GM19463 (cell line): ENCODE data around the gene OGFOD2.

ENCODE experiments used
- ATAC-seq: cut with Tn5 transposase; IDR thresholded peaks from one replicate; pipeline ENCODE4 v1.9.1; 2021; ENCODE audit warnings: mild to moderate bottlenecking, moderate library complexity; ENCODE audit not compliant: unreplicated experiment

OGFOD2 gene

DNA sequence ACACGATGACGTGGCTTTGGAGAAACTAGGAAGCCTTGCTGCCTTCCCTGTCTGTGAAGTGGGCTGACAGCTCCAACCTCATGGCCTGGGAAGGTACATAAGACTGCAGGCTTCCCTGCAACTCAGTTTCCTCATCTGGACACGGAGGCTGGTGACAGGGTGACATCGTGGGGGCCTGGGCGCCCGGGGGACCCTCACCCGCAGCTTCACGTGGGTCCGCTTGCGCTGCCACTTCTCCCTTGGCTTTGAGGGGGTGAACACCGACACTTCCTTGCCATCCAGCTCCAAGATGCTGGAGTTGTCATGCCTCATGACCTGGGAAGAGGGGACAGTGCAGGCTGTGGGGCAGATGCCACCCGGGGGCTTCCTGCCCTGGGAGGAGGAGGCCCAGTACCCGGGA, 13.0 kb downstream of the OGFOD2 start:
- ATAC-seq, result no peak

DNA sequence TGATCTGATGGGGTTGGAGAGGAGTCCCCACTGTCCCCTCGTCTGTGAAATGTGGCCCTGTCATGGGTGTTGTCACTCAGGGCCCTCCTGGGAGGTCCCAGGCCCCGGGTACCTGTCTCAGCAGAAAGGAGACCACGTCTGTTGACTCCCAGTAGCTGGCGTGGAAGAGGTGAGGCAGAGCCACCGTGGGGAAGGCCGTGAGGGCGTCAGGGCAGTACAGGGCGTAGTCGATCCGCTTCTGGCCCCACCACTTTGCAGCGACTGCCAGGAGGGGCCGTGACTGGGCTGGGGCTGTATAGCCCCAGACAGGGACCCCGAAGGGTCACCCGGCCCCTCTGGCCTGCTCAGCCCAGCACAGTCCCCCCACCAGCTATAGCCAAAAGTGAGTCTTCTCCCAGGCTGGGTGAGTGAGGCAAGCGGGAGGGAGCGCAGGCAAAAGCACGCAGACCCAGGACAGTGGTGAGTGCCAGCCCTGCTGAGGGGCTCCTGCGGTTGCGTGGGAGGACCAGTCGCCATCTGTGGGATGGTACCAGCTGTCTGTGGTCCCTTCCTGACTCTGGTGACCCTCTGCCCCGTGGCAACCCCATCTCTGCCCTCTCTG, 13.7 kb downstream of the OGFOD2 start:
- ATAC-seq, result no peak

DNA sequence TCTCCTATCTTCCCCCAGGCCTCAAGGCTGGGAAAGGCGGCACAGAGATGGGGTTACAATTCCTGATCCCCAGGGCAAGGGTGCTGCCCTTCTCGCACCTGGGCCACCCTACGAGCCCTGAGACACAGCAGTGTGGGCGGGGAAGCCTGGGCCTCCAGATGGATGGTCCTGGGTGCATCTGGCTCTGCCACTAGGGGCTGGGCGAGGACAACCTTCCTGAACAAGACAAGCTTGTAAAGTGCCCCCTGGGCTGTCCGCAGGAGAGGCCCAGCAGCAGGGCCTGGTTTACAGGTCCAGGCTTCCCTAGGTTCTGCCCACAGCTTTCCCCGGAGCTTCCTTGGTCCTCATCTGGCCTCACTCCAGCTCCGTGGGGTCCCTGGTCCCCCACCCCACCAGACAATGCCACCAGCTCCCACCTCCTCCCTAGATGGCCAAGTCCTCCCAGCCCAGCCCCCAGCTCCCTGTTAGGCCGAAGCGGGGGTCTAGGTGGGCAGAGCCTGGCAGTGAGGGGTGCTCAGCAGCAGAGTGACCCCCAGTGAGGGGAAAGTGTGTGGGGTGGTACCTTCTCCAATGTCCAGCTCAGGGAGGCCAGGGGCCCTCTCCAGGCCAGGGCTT, 14.3 kb downstream of the OGFOD2 start:
- no peak for ATAC-seq

DNA sequence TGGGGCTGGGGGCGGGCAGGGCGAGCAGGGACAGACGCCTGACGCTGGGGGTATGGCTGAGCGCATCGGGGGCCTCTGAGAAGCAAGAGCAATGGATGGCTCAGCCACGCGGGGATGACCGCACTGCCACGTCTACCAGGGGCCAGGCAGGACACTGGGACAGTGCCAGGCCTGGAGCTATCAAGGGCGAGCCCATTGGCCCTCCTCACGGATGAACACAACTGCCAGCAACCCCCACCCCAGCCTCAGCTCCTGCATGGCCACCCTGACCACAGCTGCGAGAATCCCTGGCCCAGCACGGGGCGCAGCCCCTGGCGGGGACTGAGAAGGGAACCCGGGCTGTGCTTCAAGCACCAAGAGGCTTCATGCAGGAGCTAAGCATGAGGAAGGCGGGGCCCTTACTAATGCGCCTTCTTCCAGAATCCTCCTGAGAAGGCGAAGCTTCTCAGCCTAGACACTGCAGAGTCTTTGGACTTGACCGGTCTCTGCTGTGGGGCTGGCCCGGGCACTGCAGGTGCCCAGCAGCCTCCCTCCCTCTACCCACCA, 14.9 kb downstream of the OGFOD2 start:
- ATAC-seq, result no peak

DNA sequence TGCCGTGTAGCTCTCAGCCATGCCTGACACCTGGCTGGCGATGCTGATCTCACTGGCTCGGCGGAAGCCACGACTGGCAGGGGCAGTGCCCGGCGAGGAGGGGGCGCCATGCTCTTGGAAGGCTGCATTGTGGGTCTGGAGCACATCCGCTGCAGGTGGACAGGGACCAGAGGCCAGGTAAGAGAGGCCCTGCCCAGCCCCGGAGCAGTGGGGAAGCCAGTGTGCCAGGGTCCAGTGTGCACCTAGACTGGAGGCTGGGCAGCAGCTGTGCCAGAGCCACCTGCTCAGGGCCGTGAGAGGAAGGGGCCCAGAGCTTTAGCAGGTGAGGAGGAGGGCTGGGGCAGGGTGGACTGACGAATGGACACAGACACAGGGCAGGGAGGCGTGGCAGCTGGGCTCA, 15.5 kb downstream of the OGFOD2 start:
- ATAC-seq, result no peak

DNA sequence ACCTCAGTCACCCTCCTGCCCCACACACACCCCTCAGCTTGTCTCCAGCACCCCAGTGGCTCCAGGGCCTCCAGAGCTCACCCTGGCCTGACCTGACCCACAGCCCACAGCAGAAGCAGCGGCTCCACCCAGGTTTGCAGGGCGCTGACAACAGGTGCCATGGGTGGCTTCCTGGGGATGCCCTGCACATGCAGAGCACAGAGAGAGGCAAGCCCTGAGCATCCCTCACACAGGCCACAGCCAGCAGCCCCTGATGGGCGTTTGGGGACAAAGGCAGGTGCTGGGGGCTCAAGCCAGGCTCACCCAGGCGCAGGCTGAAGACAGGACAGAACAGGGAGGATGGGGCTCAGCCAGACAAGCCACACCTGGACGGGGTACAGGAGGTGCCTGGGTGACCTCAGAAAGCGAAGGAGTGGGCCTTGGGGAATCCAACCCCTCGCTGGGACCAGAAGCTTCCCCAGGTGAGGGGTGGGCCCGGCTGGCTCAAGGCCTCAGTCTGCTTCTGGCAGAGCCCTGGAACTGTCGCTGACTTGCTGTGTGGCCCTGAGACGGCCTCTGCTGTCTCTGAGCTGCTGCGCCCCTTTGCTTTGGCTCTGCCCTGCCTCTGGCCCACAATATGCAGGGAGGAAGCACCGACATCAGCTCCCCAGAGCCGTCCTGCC, 16.0 kb downstream of the OGFOD2 start:
- no peak for ATAC-seq

DNA sequence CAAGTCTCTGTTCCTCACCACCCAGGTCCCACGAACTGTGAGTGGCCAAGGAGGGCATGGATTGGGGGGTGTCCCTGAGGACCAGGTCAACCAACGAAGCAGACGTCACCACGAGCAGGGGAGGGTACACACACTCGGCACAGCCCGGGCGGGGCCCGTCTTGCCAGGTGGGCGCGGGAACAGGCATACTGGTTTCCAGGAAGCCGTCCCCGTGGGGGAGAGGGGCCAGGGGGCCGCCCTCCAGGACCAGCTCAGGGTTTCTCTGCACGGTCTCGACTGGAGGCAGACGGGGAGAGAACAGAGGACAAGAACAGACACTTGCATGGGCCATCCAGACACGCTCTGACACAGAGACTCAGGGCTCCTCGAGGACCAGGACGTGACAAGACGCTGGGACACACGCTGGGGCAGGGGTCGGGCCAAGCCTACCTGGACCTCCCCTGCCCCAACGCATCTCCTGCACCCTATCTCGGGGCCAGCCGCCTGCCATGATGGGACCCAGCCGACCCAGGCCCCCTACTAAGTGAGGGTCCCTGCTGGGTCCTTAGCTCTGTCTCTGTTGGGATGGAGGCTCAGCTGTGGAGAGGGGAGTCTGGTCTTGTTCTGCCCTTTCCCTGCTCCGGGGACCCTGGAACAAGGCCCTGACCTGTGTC, 16.7 kb downstream of the OGFOD2 start:
- no peak for ATAC-seq

DNA sequence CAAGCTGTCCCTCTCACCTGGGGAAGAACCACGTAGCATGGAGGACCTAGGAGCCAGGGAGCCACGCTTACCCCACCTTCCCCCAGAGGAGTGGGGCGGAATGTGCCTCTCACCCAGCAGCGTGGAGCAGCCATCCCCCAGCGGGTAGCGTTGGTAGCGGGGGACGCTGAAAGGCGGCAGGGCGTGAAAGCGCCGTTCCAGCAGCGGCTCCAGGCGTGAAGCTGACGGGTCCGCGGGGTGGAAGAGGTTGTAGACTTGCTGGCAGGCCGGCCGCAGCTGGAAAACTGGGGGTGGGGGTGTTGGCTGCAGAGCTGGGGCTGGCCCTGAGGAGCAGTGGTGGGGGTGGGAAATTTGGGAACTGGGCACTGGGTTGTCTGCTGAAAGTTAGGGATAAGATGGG, 17.3 kb downstream of the OGFOD2 start:
- ATAC-seq, result no peak

DNA sequence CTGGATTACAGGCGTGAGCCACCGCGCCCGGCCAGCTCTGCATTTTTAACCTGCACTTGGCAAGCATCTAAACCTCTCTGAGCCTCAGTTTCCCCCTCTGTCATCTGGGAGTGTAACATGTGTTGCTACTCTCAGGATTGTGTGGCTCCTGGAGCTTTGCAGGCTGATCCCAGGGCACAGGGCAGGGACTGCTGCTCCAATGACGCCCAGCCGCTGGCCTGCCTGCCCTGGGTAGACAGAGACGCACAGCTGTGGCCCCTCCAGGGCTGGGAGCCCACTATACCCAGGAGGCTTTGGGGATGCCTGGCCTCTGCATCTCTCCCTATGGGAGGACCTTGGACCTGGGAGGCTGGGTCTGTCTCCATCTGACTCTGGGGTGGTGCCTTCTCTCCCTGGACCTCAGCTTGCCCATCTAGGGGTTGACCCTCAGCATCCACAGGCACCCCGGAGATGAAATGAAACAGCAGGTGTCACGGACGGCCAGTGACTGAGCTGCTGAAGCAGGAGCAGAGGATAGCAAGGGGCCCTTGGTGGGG, 19.2 kb downstream of the OGFOD2 start:
- ATAC-seq, result no peak

DNA sequence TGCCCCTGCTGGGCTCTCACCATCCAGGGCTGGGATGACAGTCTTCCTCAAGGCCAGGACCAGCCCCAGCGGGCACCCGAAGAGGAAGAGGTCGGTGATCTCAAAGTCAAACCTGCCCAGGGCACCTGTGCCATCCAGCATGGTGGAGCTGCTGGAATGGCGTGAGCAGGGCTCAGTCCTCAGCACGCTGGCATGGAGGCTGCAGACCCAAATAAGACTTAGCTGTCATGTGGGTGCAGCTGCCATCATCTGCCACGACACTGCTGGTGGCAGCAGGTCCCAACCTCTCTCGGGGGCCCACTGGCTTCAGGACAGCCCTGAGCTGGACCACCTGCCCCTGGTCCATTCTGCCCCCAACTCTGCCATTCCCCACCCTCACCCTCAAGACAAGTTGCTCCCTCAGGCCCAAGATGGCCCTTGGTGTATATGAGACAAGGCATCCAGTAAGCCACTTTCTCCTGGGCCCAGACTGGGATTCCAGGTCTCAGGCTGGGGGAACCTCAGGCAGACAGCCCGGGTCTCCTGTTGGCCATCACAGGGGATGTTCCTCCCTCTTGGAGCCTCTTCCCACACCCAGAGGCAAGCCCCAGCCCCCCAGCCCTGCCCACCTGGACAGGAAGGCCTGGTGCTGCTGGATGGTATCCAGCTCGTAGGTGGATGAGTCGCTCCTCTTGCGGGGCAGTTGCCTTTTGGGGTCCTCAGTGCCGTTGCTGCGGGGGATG, 19.9 kb downstream of the OGFOD2 start:
- ATAC-seq, result no peak

DNA sequence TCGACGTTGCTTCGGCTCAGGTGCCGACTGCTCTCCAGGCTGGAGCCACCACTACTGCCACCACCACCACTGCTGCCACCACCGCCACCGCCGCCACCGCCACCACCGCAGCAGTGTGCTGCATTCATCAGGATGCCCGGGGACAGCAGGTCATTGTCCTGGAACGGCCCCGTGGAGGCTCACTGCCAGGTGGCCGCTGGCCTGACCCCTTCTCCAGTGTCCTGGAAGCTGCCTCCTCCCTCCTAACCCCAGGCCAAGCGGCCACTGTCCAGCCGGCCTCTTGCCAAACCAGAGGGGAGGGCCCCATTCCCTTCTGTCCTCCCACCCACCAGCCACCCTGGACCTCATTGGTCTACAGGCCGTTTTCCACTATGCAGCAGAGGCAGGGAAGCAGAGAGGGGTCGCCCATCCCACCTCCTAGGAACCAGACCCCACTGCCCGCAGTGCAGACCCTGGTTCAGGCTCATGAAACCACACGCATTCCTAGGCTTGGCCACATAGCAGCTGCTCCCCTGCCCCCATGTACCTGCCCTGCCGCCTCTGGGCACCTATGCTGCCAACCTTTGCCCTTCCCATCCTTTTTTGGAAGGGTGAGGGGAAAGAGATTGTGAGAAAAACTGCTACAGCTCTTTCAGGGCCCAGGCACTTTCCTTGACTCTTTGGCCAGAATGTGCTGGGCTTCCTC, 20.6 kb downstream of the OGFOD2 start:
- ATAC-seq, result no peak

DNA sequence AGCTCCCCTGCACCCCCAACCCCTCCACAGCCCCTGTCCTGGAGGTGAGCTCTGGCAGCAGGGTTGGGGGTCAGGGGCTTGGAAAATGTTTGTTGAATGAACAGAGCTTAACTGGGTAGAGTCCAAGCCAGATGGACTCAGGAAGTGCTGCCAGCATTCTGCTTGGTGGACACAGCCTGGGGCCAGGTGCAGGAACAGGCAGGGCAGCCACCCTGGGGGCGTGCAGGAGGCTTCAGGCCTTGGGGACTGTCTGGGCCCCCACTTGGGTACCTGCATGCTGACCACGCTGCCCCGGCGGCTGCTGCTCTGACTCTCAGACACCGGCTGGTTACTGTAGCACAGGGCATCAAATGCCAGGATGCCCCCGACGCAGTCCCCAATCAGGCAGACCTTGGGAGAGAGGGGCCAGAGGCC, 21.2 kb downstream of the OGFOD2 start:
- no peak for ATAC-seq

DNA sequence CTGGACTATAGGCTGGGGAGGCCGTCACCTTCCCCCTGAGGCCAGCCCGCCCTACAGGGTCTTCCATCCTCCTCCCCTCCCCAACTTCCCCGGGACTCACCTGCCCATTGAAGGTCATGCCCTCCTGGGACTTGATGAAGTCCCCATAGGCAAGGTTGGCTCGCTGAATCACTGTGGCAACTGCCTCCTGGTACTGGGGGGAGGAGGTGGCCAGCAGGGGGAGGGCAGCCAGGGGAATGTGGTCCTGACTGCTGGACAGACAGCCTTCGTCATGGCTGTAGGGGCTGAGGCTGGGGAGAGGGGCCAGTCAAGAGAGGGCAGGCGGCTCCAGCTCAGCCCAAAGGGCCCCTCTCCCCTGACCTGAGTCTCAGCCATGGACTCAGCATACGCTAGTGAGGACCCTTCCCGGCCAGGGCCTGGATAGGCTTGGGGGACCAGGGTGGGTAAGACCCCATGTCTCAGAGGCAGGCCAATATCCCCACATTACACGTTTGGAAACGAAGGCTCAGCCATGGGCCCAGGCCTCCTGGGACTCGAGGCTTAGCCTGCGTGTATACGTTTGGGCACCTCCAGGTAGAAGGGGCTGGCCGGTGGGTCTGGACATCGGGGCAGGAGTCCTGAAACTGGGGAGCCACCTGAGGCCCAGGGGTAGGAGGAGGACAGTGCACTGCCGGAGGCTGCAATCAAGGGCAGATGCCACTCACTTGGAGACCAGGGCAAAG, 21.7 kb downstream of the OGFOD2 start:
- ATAC-seq, result no peak

DNA sequence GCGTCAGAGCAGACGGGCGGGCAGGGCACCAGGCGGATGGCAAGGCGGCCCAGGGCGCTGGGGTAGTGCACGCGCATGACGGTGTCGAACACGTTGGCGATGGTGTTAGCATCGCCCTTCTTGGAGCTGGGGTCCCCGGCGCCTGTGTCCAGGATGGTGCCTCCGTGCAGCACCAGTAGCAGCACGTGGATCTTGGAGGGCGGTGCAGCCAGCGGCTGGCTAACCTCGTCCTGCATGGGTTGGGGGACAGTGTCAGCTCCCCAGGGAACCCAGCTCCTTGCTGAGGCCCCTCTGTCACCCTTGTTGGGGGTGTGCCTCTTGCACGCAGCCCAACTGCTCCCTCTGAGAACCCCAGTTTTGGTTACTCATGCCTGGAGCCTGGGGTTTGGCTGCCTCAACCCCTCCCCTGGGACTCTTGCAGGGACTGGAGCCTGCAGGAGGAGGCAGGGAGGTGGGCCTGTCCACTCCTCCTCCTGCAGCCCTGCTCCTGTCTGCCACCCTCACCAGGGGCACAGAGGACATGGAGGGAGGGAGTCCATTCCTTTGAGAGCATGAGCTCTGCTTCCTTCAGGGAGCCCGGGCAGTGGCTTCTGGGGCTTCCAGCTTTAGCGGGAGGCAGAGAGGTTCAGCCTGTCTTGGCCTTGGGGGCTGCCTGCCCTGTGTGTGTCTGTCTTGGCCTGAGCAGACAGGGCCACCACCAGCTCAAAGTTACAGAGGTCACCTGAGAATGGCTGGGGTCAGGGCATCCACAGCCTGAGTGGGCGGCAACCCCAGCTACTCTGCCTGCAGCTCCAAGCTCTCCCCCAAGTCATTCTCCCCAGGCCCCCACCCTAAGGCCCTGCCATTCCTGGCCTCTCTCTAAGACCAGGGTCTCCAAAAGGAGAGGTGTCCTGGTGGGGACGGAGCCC, 22.6 kb downstream of the OGFOD2 start:
- no peak for ATAC-seq

DNA sequence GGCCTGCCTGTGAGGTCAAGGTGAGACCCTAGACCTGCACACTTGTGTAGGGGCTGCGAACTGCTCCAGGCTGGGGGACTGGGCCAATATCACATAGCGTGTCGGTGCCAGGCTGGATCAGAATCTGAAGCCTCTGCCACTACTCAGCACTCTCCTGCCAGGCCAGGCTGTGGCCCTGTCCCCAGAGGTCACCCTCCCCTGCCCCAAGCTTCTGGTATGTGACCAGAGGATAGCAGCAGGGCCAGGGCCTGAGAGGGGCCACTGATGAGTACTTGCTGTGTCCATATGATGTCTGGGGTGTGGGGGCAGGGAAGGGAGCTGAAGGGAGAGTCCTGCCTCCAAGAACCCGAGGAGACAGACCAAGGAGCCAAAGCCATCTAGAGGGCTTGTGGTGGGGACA, 23.3 kb downstream of the OGFOD2 start:
- no peak for ATAC-seq

DNA sequence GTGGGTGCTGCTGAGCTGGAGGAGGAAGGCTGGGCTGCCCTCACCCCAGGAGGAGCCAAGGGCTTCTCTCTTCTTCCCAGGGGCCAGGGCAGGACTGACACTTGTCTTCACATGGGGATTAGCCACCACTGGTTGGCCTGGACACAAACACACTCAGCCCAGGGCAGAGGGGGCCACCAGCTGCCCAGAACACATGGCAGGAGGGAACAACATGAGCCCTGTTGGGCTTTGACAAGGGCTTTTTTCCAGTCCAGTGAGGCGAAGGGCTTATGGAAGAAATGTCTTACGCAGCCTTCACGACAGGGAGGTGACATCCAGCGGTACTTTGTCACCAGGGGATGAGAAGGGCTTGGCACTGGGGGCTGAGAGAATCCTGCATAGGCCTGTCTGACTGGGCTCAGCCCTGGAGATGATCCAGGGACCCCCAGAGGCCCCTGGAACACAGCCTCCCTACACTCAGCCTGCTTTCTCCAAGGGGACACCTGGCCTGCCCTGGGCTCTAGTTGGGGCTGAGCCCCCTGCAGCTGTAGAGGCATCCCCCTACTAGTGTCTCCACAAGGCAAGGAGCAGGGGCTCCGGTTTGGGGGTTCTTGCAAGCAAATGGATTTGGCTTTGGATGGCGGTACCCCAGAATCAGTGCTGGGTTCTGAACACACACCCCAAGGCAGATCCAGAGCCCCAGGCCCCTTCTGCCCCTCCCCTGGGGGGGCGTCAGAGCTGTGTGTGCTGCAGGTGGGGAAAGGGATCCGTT, 24.3 kb downstream of the OGFOD2 start:
- no peak for ATAC-seq

DNA sequence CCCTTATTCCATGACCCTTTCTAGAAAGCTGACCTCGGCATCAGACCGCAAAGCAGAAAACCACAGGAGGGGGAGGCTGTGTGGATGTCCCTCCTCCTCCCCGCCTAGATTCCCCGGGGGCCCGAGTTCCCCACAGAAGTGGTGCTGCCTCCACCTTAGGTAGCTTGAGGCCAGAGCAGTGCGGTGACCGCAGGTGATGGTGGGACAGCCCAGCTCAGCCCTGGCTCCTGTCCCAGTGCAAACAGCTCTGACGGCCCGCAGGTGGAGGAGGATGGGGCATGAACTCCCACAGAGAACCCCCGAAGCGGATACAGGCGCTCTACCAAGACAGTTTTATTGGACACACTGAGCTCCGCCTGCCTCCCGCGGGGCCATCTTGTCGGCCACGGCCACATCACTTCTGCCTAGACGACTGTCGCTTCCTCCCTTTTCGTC, 25.0 kb downstream of the OGFOD2 start:
- no peak for ATAC-seq

DNA sequence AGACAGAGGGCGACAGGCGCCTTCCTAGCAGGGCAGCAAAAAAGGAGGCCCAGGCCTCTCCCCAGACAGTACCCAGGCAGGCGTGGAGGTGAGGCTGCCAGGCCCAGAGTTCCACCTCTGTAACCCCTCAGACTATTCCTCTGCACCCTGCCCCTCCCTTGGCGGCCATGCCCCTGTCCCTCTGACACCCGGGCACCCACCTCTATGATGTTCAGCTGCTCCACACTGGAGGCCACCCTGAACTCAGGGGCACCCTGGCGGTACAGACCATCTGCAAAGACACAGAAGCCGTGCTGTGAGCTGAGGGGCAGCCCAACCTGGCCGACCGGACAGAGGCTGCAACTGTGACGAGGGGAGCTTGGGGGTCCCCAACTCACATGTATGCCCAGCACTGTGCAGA, 25.5 kb downstream of the OGFOD2 start:
- no peak for ATAC-seq
